ENCODE measurements around the gene DPP6. TPM values are rescaled to one million over a fixed set of nuclear protein-coding genes. Genes with fewer than 3 reads are reported as not detected.

DPP6 gene
- total RNA-seq, 4 donors from 2014 or later: 1.8 to 33.7 (median 6.4) TPM

DNA sequence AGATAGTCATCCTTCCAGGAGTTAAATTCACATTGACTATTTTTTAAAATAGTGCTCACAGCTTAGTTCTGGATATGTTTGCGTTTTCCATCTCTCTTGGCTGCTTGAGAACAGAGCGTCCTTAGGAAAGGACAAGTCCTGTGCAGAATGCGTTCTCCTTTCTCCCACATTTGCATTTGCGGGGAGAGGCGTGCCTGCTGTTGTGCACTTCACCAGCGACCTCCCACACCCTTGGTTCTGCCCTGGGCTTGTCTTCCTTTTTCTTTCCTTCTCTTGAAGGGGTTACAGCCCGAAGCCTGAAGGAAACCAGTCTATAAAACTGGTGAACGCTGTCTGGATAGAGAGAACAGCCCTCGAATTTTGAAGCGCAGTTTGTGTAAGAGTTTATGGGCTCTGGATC is 367.1 kb downstream of the DPP6 start:
- WGBS, 2 donors (ENCODE audit: low coverage in 1 of 2): 59 to 78% methylated on average over 7 to 10 of the region's 10 CpGs

DNA sequence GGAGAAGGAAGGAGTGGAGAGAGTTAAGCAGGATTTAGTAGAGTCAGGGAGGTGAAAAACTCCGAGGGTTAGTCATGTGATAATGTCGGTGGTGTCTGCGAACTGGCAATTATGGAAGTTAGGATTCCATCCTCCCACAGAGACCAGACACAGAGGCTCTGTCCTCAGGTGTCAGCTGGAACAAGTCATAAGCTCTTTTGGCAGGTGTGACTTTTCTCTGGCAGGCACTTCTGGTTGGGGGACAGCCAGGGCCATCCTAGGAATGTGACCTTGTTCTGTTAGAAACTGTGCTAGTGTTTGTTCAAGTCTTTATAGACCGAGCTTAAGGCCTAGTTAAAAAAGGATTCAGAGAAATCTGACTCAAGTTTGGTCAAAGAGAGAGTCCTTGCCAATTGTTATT is 371.0 kb downstream of the DPP6 start:
- H3K27ac ChIP-seq: no peak overlapping the region
- in situ Hi-C loops (cut with MboI; ENCODE audit: low pct_ligation_motif_present in 1 of 4, low pct_unique_long_range_greater_than_20kb in 1 of 4, low sequenced_read_pairs in 3 of 4): no loop called here

More for the DNA sequence above, 367.1 kb downstream of the DPP6 start:
- no peak for DNase-seq
- H3K27ac ChIP-seq: no peak overlapping the region
- TF ChIP-seq POLR2AphosphoS5 (IDR thresholded peaks at IDR 0.05) (no peak), POLR2A (IDR thresholded peaks at IDR 0.05) (no peak), EP300 (IDR thresholded peaks at IDR 0.05; ENCODE audit: low read depth) (no peak)
- TF ChIP-seq, protein P1, sequence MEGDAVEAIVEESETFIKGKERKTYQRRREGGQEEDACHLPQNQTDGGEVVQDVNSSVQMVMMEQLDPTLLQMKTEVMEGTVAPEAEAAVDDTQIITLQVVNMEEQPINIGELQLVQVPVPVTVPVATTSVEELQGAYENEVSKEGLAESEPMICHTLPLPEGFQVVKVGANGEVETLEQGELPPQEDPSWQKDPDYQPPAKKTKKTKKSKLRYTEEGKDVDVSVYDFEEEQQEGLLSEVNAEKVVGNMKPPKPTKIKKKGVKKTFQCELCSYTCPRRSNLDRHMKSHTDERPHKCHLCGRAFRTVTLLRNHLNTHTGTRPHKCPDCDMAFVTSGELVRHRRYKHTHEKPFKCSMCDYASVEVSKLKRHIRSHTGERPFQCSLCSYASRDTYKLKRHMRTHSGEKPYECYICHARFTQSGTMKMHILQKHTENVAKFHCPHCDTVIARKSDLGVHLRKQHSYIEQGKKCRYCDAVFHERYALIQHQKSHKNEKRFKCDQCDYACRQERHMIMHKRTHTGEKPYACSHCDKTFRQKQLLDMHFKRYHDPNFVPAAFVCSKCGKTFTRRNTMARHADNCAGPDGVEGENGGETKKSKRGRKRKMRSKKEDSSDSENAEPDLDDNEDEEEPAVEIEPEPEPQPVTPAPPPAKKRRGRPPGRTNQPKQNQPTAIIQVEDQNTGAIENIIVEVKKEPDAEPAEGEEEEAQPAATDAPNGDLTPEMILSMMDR (IDR thresholded peaks at IDR 0.05): no peak
- H3K36me3 ChIP-seq: no peaks in the 10 kb centered on the region
- H3K27me3 ChIP-seq: no peaks in the 10 kb centered on the region
- H3K4me3 ChIP-seq: no peak overlapping the region
- H3K9me3 ChIP-seq: no peaks in the 10 kb centered on the region
- H3K4me1 ChIP-seq: no peaks in the 10 kb centered on the region
- intact Hi-C loops (cut with DNase I; ENCODE audit: low total_unique reads): no loop called here
- in situ Hi-C loops (cut with MboI; ENCODE audit: low pct_ligation_motif_present in 1 of 4, low pct_unique_long_range_greater_than_20kb in 1 of 4, low sequenced_read_pairs in 3 of 4): no loop called here

DNA sequence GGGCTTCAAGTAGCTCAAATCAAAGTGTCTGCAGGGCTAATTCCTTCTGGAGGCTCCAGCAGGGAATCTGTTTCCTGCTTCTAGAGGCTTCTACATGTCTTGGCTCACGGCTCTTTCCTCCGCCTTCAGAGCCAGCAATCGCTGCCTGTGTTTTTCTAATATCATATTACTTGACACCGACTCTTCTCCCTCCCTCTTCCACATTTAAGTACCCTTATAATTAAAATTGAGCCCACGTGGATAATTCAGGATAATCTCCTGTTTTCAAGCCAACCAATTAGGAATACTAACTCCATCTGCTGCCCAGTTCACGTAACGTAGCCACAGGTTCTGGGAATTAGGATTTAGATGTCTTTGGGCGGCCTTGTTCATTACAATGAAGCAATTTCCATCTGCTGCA is 372.2 kb downstream of the DPP6 start:
- WGBS, 2 donors (ENCODE audit: low coverage in 1 of 2): 64 to 72% methylated on average over 5 to 8 of the region's 8 CpGs
- in situ Hi-C loops (cut with MboI; ENCODE audit: low pct_ligation_motif_present in 1 of 4, low pct_unique_long_range_greater_than_20kb in 1 of 4, low sequenced_read_pairs in 3 of 4) (no loop called here), intact Hi-C loops (cut with DNase I; ENCODE audit: low total_unique reads) (no loop called here)
- Histone ChIP-seq H3K27me3 (no peaks in the 10 kb centered on the region), H3K27ac (no peak overlapping the region), H3K36me3 (no peaks in the 10 kb centered on the region), H3K9me3 (no peaks in the 10 kb centered on the region), H3K4me3 (no peak overlapping the region), H3K4me1 (no peaks in the 10 kb centered on the region)
- DNase-seq: no peak
- no peak for TF ChIP-seq POLR2AphosphoS5 (IDR thresholded peaks at IDR 0.05)
- no peak for TF ChIP-seq EP300 (IDR thresholded peaks at IDR 0.05; ENCODE audit: low read depth)
- TF ChIP-seq, protein P1 (IDR thresholded peaks at IDR 0.05): no peak
- TF ChIP-seq POLR2A (IDR thresholded peaks at IDR 0.05): no peak

More for the DNA sequence above, 371.0 kb downstream of the DPP6 start:
- no peaks in the 10 kb centered on the region for H3K9me3 ChIP-seq
- no peaks in the 10 kb centered on the region for H3K27me3 ChIP-seq
- DNase-seq: no peak
- intact Hi-C loops (cut with DNase I; ENCODE audit: low total_unique reads): no loop called here
- H3K4me3 ChIP-seq: no peak overlapping the region
- no peaks in the 10 kb centered on the region for H3K4me1 ChIP-seq
- no peaks in the 10 kb centered on the region for H3K36me3 ChIP-seq
- TF ChIP-seq, protein P1 (IDR thresholded peaks at IDR 0.05): no peak
- TF ChIP-seq POLR2A (IDR thresholded peaks at IDR 0.05) (no peak), EP300 (IDR thresholded peaks at IDR 0.05; ENCODE audit: low read depth) (no peak), POLR2AphosphoS5 (IDR thresholded peaks at IDR 0.05) (no peak)
- 17 to 24% methylated on average over 1 to 4 of the region's 4 CpGs for WGBS, 2 donors (ENCODE audit: low coverage in 1 of 2)

DNA sequence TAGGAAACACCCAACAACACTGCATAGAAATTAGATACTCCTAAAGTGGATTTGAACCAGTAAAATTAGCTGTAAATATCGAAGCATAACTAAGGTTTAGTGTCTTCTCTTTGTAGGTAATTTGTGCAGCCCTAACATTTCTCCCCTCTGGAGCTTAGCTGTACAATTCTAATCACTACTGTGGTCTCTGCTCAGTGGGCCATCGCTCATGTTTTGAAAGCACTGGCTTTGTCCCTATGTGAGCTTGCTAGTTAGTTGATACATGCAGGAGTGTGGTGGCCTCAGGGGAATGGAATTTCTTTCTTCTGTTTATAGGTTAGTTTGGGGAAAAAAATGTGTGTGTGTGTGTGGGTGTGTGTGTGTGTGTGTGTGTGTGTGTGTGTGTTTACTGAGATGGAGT is 373.1 kb downstream of the DPP6 start:
- Histone ChIP-seq H3K4me3 (no peak overlapping the region), H3K27me3 (no peaks in the 10 kb centered on the region), H3K27ac (no peak overlapping the region), H3K36me3 (no peaks in the 10 kb centered on the region), H3K4me1 (no peaks in the 10 kb centered on the region), H3K9me3 (no peaks in the 10 kb centered on the region)
- TF ChIP-seq POLR2AphosphoS5 (IDR thresholded peaks at IDR 0.05) (no peak), EP300 (IDR thresholded peaks at IDR 0.05; ENCODE audit: low read depth) (no peak), POLR2A (IDR thresholded peaks at IDR 0.05) (no peak)
- TF ChIP-seq, protein P1 (IDR thresholded peaks at IDR 0.05): no peak
- intact Hi-C loops (cut with DNase I; ENCODE audit: low total_unique reads) (no loop called here), in situ Hi-C loops (cut with MboI; ENCODE audit: low pct_ligation_motif_present in 1 of 4, low pct_unique_long_range_greater_than_20kb in 1 of 4, low sequenced_read_pairs in 3 of 4) (no loop called here)
- no peak for DNase-seq
- WGBS, 2 donors (ENCODE audit: low coverage in 1 of 2): 60 to 69% methylated on average over 1 to 2 of the region's 2 CpGs

Measured in transverse colon (tissue), 4 donors.